ENCODE data around the gene ZBTB7C.

The ZBTB7C gene

GRCh38 chr18:48206887-48207286 is 202.3 kb downstream of the ZBTB7C start:
- DNase-seq: no peak

GRCh38 chr18:48203961-48204666 is 205.1 kb downstream of the ZBTB7C start:
- DNase-seq: no peak

GRCh38 chr18:48203288-48203945 is 205.8 kb downstream of the ZBTB7C start:
- DNase-seq: no peak

GRCh38 chr18:48202350-48203260 is 206.6 kb downstream of the ZBTB7C start:
- DNase-seq: no peak

GRCh38 chr18:48202006-48202348 is 207.2 kb downstream of the ZBTB7C start:
- DNase-seq: no peak

- DNase-seq: no peak
These were observed 207.7 kb downstream of the ZBTB7C start for GRCh38 chr18:48201337-48202005.

GRCh38 chr18:48200631-48201336 is 208.4 kb downstream of the ZBTB7C start:
- DNase-seq: no peak

GRCh38 chr18:48199399-48199798 is 209.8 kb downstream of the ZBTB7C start:
- no peak for DNase-seq

GRCh38 chr18:48197819-48198218 is 211.4 kb downstream of the ZBTB7C start:
- DNase-seq: no peak

GRCh38 chr18:48195787-48196186 is 213.4 kb downstream of the ZBTB7C start:
- DNase-seq: no peak

GRCh38 chr18:48194591-48195181 is 214.5 kb downstream of the ZBTB7C start:
- no peak for DNase-seq

- DNase-seq: no peak
These were observed 215.4 kb downstream of the ZBTB7C start for GRCh38 chr18:48193521-48194492.

GRCh38 chr18:48192542-48192941 is 216.6 kb downstream of the ZBTB7C start:
- no peak for DNase-seq

- DNase-seq: no peak
These were observed 217.7 kb downstream of the ZBTB7C start for GRCh38 chr18:48191494-48191893.

- DNase-seq: no peak
These were observed 218.2 kb downstream of the ZBTB7C start for GRCh38 chr18:48190994-48191393.

GRCh38 chr18:48188609-48189008 is 220.6 kb downstream of the ZBTB7C start:
- no peak for DNase-seq

GRCh38 chr18:48186861-48187260 is 222.3 kb downstream of the ZBTB7C start:
- no peak for DNase-seq

- DNase-seq: no peak
These were observed 222.9 kb downstream of the ZBTB7C start for GRCh38 chr18:48186131-48186766.

GRCh38 chr18:48184118-48184517 is 225.1 kb downstream of the ZBTB7C start:
- no peak for DNase-seq

GRCh38 chr18:48183613-48184012 is 225.6 kb downstream of the ZBTB7C start:
- DNase-seq: no peak
